H1 (cell line): Measurements from ENCODE around the gene REM2. TPM values are rescaled to one million over a fixed set of nuclear protein-coding genes. Genes with fewer than 3 reads are reported as not detected.
A peak's percentile ranks its signal among the peaks of the same experiment; 100 is the strongest.

Source experiments
- CTCF ChIA-PET: fragments of 300-600 bp; sonication (Branson Sonifier 250); formaldehyde crosslinking; loops from one replicate; lab custom pipeline; 2021; ENCODE audit not compliant: partially characterized antibody; lab: Charles Lee
- POLR2A ChIA-PET: fragments of 300-600 bp; sonication (Branson Sonifier 250); formaldehyde crosslinking; loops from one replicate; lab custom pipeline; 2021; ENCODE audit warnings: inconsistent platforms; ENCODE audit not compliant: partially characterized antibody; lab: Charles Lee
- DNase-seq, 2 experiments: peaks; one replicate each; pipeline versions ENCODE4 v3.0.0 to v3.0.0-alpha.2; 2010 to 2022; ENCODE audit warnings: low spot score in 2 of 2, low read depth in 1 of 2, mixed read lengths in 1 of 2
- FAIRE-seq: peaks from 2 replicates; lab custom pipeline; 2011; peaks lifted over from hg19 to GRCh38; lab: Jason Lieb, UNC
- H2AFZ ChIP-seq: 2 replicates; pipeline ENCODE4 v1.8.1; 2012; ENCODE audit warnings: low read length, inconsistent platforms
- H2AK5ac ChIP-seq: 2 replicates; pipeline ENCODE4 v1.6.1; 2013; ENCODE audit warnings: low read depth, low read length
- H2BK120ac ChIP-seq: replicated peaks from 2 replicates; pipeline ENCODE3; 2013; ENCODE audit warnings: low read depth, low read length, inconsistent platforms
- H2BK12ac ChIP-seq: 2 replicates; pipeline ENCODE4 v1.6.1; 2013; ENCODE audit warnings: low read depth, low read length
- H2BK15ac ChIP-seq: 2 replicates; pipeline ENCODE4 v1.6.1; 2013; ENCODE audit warnings: low read length
- H2BK20ac ChIP-seq: 2 replicates; pipeline ENCODE4 v1.6.1; 2013; ENCODE audit warnings: low read length
- H2BK5ac ChIP-seq: 2 replicates; pipeline ENCODE4 v1.6.1; 2013; ENCODE audit warnings: low read depth, low read length
- H3K14ac ChIP-seq: 2 replicates; pipeline ENCODE4 v1.6.1; 2013; ENCODE audit warnings: inconsistent platforms; ENCODE audit not compliant: insufficient read length
- H3K18ac ChIP-seq: 2 replicates; pipeline ENCODE4 v1.6.1; 2013; ENCODE audit warnings: low read length; ENCODE audit errors: extremely low read depth
- H3K23ac ChIP-seq: 2 replicates; pipeline ENCODE4 v1.6.1; 2013; ENCODE audit warnings: inconsistent platforms; ENCODE audit not compliant: insufficient read length
- H3K23me2 ChIP-seq: 2 replicates; pipeline ENCODE4 v1.6.1; 2013; ENCODE audit warnings: low read depth, low read length
- H3K27ac ChIP-seq: 2 replicates; pipeline ENCODE4 v1.6.1; 2011; ENCODE audit warnings: low read depth, low read length, inconsistent platforms
- H3K27me3 ChIP-seq, 4 experiments: replicated peaks in 1 of 4; 1 replicate in 1 of 4; 2 replicates in 3 of 4; pipeline versions ENCODE4 v1.6.1 to v1.8.1; 2011 to 2013; ENCODE audit warnings: low read length in 3 of 4, mild to moderate bottlenecking in 3 of 4, inconsistent platforms in 2 of 4, mixed read lengths in 2 of 4, moderate library complexity in 1 of 4; ENCODE audit not compliant: control insufficient read depth in 3 of 4, insufficient read depth in 3 of 4; ENCODE audit errors: extremely low read depth in 1 of 4
- H3K36me3 ChIP-seq, 4 experiments: 2 replicates each; pipeline versions ENCODE4 v1.6.1 to v1.8.1; 2011 to 2013; ENCODE audit warnings: mild to moderate bottlenecking in 4 of 4, low read length in 3 of 4, moderate library complexity in 2 of 4, control low read depth in 1 of 4, inconsistent platforms in 1 of 4; ENCODE audit not compliant: insufficient read depth in 4 of 4, control insufficient read depth in 2 of 4
- H3K4ac ChIP-seq: replicated peaks from 2 replicates; pipeline ENCODE3; 2013; ENCODE audit warnings: low read length, low read depth, mixed read lengths, inconsistent platforms; ENCODE audit not compliant: insufficient read length
- H3K4me1 ChIP-seq, 4 experiments: replicated peaks in 1 of 4; 1 replicate in 1 of 4; 2 replicates in 3 of 4; pipeline versions ENCODE4 v1.6.1 to v1.8.1; 2011 to 2013; ENCODE audit warnings: low read length in 3 of 4, inconsistent platforms in 2 of 4, mixed read lengths in 1 of 4; ENCODE audit not compliant: insufficient read depth in 4 of 4, control insufficient read depth in 3 of 4
- H3K4me2 ChIP-seq, 2 experiments: 2 replicates each; pipeline versions ENCODE4 v1.6.1 to v1.8.1; 2011 to 2013; ENCODE audit warnings: low read depth in 2 of 2, low read length in 2 of 2, control low read depth in 1 of 2, inconsistent platforms in 1 of 2, mild to moderate bottlenecking in 1 of 2; ENCODE audit not compliant: insufficient read depth in 1 of 2
- H3K4me3 ChIP-seq, 4 experiments: fragments of 200-600, 300-600 bp in 1 of 4; sonication (generic), shearing (Covaris generic), sonication (Bioruptor Twin) in 1 of 4; 2 replicates each; pipeline versions ENCODE4 v1.5.1 to v1.8.1; 2011 to 2016; ENCODE audit warnings: low read length in 4 of 4, low read depth in 3 of 4, control low read depth in 2 of 4, inconsistent platforms in 2 of 4, mild to moderate bottlenecking in 2 of 4, mixed read lengths in 1 of 4, moderate library complexity in 1 of 4; ENCODE audit not compliant: insufficient read depth in 2 of 4; ENCODE audit errors: extremely low read depth in 1 of 4
- H3K56ac ChIP-seq: replicated peaks from 2 replicates; pipeline ENCODE3; 2013; ENCODE audit warnings: low read depth, mild to moderate bottlenecking, mixed read lengths, low read length, inconsistent platforms; ENCODE audit not compliant: insufficient read length
- H3K79me1 ChIP-seq: 2 replicates; pipeline ENCODE4 v1.6.1; 2013; ENCODE audit warnings: low read depth, low read length, control low read depth
- H3K79me2 ChIP-seq, 2 experiments: 2 replicates each; pipeline versions ENCODE4 v1.6.1 to v1.8.1; 2012 to 2013; ENCODE audit warnings: low read length in 2 of 2, mild to moderate bottlenecking in 2 of 2, inconsistent platforms in 1 of 2; ENCODE audit not compliant: insufficient read depth in 2 of 2, control insufficient read depth in 1 of 2
- H3K9ac ChIP-seq, 4 experiments: replicated peaks in 1 of 4; 1 replicate in 1 of 4; 2 replicates in 3 of 4; pipeline versions ENCODE4 v1.6.1 to v1.8.1; 2011 to 2013; ENCODE audit warnings: low read depth in 3 of 4, low read length in 3 of 4, control low read depth in 2 of 4, mild to moderate bottlenecking in 2 of 4, moderate library complexity in 2 of 4, inconsistent platforms in 1 of 4; ENCODE audit errors: extremely low read depth in 1 of 4
- H3K9me3 ChIP-seq, 2 experiments: 2 replicates each; pipeline versions ENCODE4 v1.6.1 to v1.8.1; 2012 to 2013; ENCODE audit warnings: mild to moderate bottlenecking in 2 of 2, moderate library complexity in 2 of 2, control low read depth in 1 of 2, inconsistent platforms in 1 of 2, low read depth in 1 of 2, low read length in 1 of 2, mixed read lengths in 1 of 2; ENCODE audit not compliant: insufficient read depth in 2 of 2
- H4K20me1 ChIP-seq, 2 experiments: replicated peaks in 1 of 2; 2 replicates each; pipeline versions ENCODE3 to v1.8.1; 2011 to 2013; ENCODE audit warnings: inconsistent platforms in 2 of 2, low read length in 2 of 2, mild to moderate bottlenecking in 1 of 2; ENCODE audit not compliant: insufficient read depth in 2 of 2, control insufficient read depth in 1 of 2
- H4K5ac ChIP-seq: 2 replicates; pipeline ENCODE4 v1.6.1; 2013; ENCODE audit warnings: low read length, low read depth, mixed read lengths, inconsistent platforms; ENCODE audit not compliant: insufficient read length
- H4K8ac ChIP-seq: 2 replicates; pipeline ENCODE4 v1.8.0; 2013; ENCODE audit warnings: mild to moderate bottlenecking, moderate library complexity, low read length, inconsistent platforms; ENCODE audit not compliant: insufficient read depth; ENCODE audit errors: extremely low read depth
- H4K91ac ChIP-seq: replicated peaks from 2 replicates; pipeline ENCODE3; 2013; ENCODE audit warnings: low read length, mixed read lengths, inconsistent platforms; ENCODE audit not compliant: insufficient read length
- RBBP5 ChIP-seq: IDR thresholded peaks from 2 replicates; pipeline ENCODE4 v1.7.1; 2012; ENCODE audit warnings: low read depth, mild to moderate bottlenecking, inconsistent platforms, low read length, moderate library complexity, borderline replicate concordance
- RNF2 ChIP-seq: fragments of 200-900, 300-1000 bp; sonication (generic); IDR thresholded peaks from 2 replicates; pipeline ENCODE4 v1.7.1; 2016; ENCODE audit warnings: borderline replicate concordance, low read depth, mild to moderate bottlenecking, antibody characterized with exemption, low read length; ENCODE audit not compliant: poor library complexity, severe bottlenecking; ENCODE audit errors: missing control alignments
- SP4 ChIP-seq: IDR thresholded peaks from 2 replicates; pipeline ENCODE4 v1.6.1; 2012; ENCODE audit warnings: low read length, inconsistent platforms
- SRF ChIP-seq: IDR thresholded peaks from 2 replicates; pipeline ENCODE4 v1.6.1; 2011; ENCODE audit warnings: mild to moderate bottlenecking, low read depth, low read length, moderate library complexity
- TBP ChIP-seq: IDR thresholded peaks from 2 replicates; pipeline ENCODE4 v1.6.1; 2011; ENCODE audit warnings: low read depth, low read length, improper control_type of control experiment
- WGBS, 2 experiments: shearing (Covaris generic) in 1 of 2; methylation state at CpG; one replicate each; pipeline versions ENCODE4 v1.1.6 to v1.1.7; 2013 to 2015; ENCODE audit warnings: low lambda C conversion rate in 2 of 2, mixed read lengths in 2 of 2, inconsistent platforms in 1 of 2, low coverage in 1 of 2, missing lambda C conversion rate in 1 of 2; ENCODE audit not compliant: insufficient replicate concordance in 2 of 2, insufficient coverage in 1 of 2, insufficient read length in 1 of 2; ENCODE audit errors: extremely low coverage in 1 of 2, missing lambda C conversion rate in 1 of 2; 5-methylcytosine and 5-hydroxymethylcytosine counted together
- polyA plus RNA-seq, 7 experiments: library from polyadenylated mRNA; depleted of rRNA in 3 of 7; stranded (reverse) in 5 of 7; unstranded in 2 of 7; fragments of >200 nt in 5 of 7; fragments of 200-250 nt in 2 of 7; gene quantifications; 1 replicate in 5 of 7; 2 replicates in 1 of 7; 4 replicates in 1 of 7; pipeline versions ENCODE4 v1.2.1 to v1.2.3, GENCODE V29; 2011 to 2013; ENCODE audit warnings: missing spikeins in 2 of 7, mixed read lengths in 2 of 7
- total RNA-seq: library from RNA; stranded (reverse); fragmentation: NEBNext Ultra II Directional; extraction: Animal tissue kit (Norgen Biotek cat#: 25700); gene quantifications from 2 replicates; pipeline ENCODE4 v1.2.1, GENCODE V29; 2021

The REM2 gene
- total and polyA plus RNA-seq, 2 of the 8 experiments (the other 6 are each of a cell fraction or from before 2014, with no cell fraction given) = 1.00 to 1.1 TPM

- no peaks in the 10 kb centered on the region for H3K9me3 ChIP-seq
- H3K23me2 ChIP-seq = peaks cover 2% of the 10 kb centered on the region; the same call in 1 of the 2 replicates
- H3K9ac ChIP-seq = no peak overlapping the region
- no peak for TF ChIP-seq SP4
- TF ChIP-seq TBP = no peak
- TF ChIP-seq RBBP5 = no peak
- no peak for TF ChIP-seq SRF
- no peak for TF ChIP-seq RNF2
- no peak overlapping the region for H2AK5ac ChIP-seq
- ChIA-PET POLR2A (interaction anchor here (0.6 to 13.9 kb wide), 4 partner anchors 16 to 67 kb away, joined by 3 to 203 read pairs (median 44); partner anchors contain the start of genes MMP14 and MRPL52), CTCF (interaction anchor here (0.8 to 56.0 kb wide), 6 partner anchors 10 to 196 kb away, joined by 3 to 1562 read pairs (median 26); partner anchors contain the start of genes MMP14, MRPL52 and SLC7A7)
- no peak overlapping the region for H4K8ac ChIP-seq
- peak overlapping the region; percentile 56; the same call in 1 of the 2 replicates for H2BK5ac ChIP-seq
- 0 out of 2 replicates have a peak overlapping the region, but pooled peaks have one; percentile 15 for H3K27ac ChIP-seq
- no peak overlapping the region for H3K23ac ChIP-seq
- H2AFZ ChIP-seq = peak overlapping the region; percentile 16; the same call in 1 of the 2 replicates
- H3K27me3 ChIP-seq = no peaks in the 10 kb centered on the region
- no peak overlapping the region for H3K4ac ChIP-seq
- peak overlapping the region; percentile 22; the same call in 1 of the 2 replicates for H3K18ac ChIP-seq
- no peak for DNase-seq
- H3K36me3 ChIP-seq = peaks cover 4 to 19% (median 12%) of the 10 kb centered on the region in 4 experiments; a peak in 7 of 8 replicates
- peaks cover 4 to 22% (median 11%) of the 10 kb centered on the region in 4 experiments for H3K4me1 ChIP-seq
- H3K4me2 ChIP-seq = no peak overlapping the region
- H2BK120ac ChIP-seq = no peak overlapping the region
- no peaks in the 10 kb centered on the region for H3K79me1 ChIP-seq
- H3K4me3 ChIP-seq = no peak overlapping the region
- H3K56ac ChIP-seq = no peak overlapping the region
- H2BK12ac ChIP-seq = 0 out of 2 replicates have a peak overlapping the region, but pooled peaks have one; percentile 39
- H3K79me2 ChIP-seq = no peaks in the 10 kb centered on the region
- peak overlapping the region; percentile 90; the same call in 1 of the 2 replicates for H2BK15ac ChIP-seq
- H4K20me1 ChIP-seq = peaks cover 0 to 2% of the 10 kb centered on the region in 2 experiments
- H2BK20ac ChIP-seq = no peak overlapping the region; the same call in 1 of the 2 replicates
- peak overlapping the region; percentile 1 for H4K91ac ChIP-seq
- no peak for FAIRE-seq
- H3K14ac ChIP-seq = no peak overlapping the region
- WGBS, 2 experiments = 81% methylated on average over 18 of the region's 19 CpGs; no CpG with 5 or more reads in 1 of the 2 experiments
- H4K5ac ChIP-seq = no peak overlapping the region
Measured at GRCh38 chr14:22849212-22849819, 33.7 kb upstream of the REM2 start.
